Daoy (cell line): ENCODE results near the gene SPOCK3. TPM values are rescaled to one million over a fixed set of nuclear protein-coding genes. Genes with fewer than 3 reads are reported as not detected.

Experiments used
- DNase-seq: peaks from one replicate; pipeline ENCODE4 v3.0.0-alpha.2; 2015; ENCODE audit warnings: low read depth
- total RNA-seq: library from RNA; depleted of rRNA; stranded (reverse); fragments of >200 nt; shearing (Covaris generic); gene quantifications from 2 replicates; pipeline ENCODE4 v1.2.3, GENCODE V29; 2014

The SPOCK3 gene
- total RNA-seq, 1 experiment from 2014 or later, result not detected

DNA sequence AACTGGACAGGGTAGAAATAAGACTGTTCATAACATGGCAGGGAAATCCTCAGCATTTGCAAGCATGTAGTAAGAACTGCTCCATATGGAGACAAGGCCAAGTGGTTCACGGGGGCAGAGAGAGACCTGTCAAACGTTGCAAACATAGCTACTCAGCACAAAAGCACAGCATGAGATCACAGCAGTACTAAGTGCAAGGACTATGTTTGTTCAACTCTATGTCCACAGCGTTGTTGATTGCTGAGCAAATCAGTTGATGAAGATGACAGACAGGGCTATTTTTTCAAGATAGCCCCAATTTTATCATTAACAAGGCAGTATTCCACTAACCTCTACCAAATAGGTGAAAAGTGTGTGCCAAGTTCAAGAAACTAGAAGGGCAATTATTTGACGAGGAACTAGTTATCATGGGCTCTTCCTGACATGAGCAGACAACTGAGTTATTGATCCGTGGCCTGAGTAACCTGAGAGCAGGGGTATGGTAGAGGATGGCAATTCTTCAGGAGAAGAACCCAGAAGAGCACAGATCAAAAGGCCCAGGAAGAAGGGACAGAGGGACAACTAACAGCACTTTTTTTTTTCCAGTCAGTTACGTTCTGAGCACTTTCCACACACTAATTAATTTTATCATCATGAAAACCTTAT is 57.4 kb downstream of the SPOCK3 start:
- DNase-seq, result no peak

DNA sequence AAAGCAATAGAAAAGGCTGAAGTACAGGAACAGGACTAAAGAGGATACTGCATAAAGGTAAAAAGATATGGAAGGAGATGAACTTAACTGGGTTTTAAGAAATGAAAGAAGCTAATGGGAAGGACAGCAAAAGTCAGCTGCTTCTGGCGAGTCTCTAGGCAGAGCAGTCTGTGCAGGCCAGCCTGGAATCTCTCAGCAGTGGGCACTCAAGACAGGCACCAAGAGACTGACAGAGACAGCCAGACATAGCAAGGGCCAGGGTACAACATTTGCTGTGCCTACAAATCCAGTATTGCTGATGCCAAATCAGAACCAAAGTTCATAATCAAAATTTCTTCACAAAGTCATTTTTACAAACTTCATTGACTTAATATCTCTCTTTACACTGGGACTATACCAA is 62.4 kb downstream of the SPOCK3 start:
- DNase-seq, result no peak

DNA sequence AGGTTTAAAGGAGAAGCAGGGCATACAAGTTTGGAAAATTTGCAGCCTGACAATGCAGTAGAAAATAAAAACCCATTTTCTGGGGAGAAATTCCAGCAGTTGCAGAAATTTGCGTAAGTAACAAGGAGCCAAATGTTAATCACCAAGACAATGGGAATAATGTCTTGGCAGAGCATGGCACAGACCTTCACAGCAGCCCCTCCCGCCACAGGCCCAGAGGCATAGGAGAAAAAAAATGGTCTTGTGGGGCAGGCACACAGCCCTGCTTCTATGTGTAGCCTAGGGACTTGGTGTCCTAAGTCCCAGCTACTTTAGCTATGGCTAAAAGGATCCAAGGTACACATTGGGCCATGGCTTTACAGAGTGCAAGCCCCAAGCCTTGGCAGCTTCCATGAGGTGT is 65.7 kb downstream of the SPOCK3 start:
- DNase-seq, result no peak

DNA sequence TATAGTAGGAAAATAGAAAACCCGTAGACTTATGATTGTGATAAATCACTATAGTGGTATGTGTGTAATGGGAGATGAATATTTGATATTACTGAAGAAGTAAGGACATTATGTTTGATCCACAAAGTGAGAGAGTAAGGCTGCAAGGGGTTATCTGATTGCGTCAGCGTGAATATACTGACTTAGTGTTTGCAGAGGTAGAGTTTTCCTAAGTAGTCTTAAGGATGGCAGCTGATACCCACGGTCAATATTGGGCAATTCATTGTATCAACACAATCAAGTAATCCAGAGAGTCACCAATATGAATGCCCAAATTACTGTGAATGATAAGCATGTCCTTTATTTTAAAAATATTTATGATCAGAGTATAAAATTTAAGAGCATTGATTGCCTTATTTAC is 83.7 kb downstream of the SPOCK3 start:
- DNase-seq, result no peak

DNA sequence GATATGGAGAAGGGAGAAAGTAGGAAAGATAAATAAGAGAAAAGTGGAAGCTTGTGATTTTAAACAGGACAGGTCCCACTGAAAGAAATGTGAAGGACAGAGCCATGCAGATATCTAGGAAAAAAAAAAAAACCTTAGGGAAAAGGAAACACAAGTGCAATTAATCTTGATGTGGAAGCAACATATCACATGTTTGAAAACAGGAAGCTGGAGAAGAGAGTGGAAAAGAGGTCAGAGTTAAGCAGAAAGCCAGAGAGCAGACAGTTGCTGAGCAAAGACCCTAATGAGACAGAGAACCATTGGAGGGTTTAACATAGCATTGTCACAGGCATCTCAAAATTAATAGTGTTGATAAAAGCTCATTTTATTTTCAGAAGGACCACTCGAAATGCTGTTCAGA is 89.7 kb downstream of the SPOCK3 start:
- no peak for DNase-seq

DNA sequence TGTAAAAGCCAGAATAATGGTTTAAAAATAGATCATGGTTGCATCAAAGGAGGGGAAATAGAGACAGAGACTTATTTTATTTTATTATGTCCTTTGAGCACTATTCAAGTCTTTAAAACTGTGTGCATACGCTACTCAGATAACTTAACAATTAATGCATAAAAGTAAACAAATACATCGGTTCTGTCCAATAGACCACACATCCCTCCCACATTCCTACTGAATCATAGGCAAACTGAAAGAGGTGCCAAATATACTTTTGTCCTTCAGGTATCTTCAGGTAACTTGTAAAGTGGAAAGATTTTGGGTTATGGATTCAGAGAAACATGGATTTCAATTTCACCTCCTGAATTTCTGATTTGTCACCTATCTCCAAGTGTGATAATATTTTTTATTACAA is 91.3 kb downstream of the SPOCK3 start:
- no peak for DNase-seq

DNA sequence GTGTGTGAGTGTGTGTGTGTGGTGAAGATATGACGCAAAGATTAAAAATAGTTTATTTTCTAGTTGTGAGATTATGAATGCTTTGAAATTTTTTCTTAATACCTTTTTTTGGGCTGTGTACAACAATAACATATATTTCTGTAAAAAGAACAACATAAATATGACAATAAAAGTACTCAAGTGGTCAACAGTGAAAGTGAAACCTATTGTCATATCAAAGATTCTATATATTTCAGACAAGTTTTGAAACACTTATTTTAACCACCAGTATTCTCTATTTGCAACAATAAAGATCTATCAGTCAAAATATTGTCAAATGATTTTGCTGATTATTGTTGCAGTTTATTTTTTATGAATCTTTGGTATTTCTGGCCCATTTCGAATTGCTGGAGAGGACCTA is 98.0 kb downstream of the SPOCK3 start:
- DNase-seq, result no peak

DNA sequence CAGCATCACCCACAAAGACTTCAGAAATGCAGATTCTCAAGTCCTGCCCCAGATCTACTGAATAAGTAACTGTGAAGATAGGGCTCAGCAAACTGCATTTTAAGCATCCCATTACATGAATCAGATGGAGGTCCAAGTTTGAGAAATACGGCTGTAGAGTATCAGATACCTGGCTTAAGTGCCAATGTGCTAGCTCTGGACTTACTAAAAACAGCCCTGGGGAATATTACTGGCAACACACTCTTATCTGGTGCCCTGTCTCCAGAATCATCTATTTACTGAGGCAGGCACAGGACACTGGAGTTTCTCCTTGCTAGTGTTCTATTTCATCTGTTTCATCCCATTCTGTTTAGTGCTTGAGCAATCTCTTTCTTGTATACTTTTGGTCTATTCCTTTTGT is 105.1 kb downstream of the SPOCK3 start:
- DNase-seq, result no peak

DNA sequence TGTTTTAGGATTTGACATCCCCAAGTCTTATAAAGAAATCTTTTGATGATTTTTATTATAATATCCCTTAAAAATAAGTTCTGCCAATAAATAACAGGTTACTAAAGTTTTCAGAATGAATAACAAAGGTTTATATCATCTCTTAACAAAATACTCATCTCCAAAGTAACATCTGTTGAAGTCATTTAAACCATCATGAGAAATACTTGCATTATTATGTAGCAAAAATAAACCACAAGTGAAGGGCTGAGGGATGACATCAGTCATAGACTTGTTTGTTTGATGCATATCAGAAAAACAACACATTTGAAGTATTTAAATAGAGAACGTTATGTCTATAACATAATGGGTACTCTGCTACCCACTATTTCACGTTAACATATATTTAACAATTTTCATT is 114.9 kb downstream of the SPOCK3 start:
- DNase-seq, result no peak

DNA sequence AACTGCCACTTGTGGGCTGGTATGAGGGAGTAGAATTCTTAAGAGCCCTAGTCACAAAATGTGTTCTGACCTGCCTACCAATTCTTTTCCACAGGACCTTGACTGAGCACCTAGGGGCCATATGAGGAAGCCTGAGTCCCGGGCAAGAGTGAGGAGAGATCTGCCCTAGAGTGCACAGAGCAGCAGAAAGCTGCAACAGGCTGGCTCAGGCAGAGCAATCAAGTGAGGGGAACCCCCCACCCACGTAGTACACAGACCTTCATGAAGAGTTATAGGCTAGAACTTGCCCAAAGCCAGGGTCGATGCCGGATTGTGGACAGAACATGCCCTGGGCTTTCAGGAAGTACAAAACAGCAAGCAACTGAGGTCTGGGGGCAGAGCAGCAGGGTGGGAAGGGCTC is 117.0 kb downstream of the SPOCK3 start:
- DNase-seq, result no peak

DNA sequence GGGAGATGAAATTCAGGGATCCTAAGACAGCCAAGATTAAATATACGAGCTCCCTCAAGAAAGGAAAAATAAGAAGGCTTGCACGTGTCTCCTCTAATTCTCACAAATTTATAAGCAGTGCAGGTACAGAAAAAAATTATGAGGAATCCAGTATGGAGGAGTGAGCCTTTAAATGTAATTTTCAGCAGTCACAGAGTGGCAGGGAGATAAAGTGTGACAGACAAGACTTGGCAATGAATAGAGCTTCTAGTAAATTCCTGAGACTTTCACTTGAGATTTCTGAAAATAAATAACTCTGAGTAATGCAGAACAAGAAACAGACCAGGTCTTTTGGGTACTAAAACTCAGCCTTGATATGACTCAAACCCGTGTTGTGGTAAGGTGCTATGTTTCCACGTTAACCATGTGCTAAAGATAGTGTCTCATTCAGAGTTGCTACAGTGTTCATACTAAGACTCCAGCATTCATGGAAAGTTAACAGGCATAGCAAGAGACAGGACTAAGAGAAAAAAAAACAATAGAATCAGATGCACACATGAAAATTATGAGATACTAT is 119.8 kb downstream of the SPOCK3 start:
- DNase-seq, result no peak

DNA sequence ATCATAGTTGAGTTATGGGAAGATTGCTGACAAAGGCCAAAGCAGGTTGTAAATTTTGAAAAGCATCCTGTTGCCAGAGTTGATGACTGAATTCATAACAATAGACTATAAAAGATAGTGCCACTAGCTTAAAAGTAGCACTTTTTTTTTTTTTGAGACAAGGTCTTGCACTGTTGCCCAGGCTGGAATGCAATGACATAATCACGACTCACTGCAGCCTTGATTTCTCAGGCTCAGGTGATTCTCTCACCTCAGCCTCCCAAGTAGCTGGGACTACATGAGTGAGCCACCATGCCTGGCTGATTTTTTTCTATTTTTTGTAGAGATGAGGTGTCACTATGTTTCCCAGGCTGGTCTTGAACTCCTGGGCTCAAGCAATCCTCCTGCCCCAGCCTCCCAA is 122.7 kb downstream of the SPOCK3 start:
- no peak for DNase-seq

DNA sequence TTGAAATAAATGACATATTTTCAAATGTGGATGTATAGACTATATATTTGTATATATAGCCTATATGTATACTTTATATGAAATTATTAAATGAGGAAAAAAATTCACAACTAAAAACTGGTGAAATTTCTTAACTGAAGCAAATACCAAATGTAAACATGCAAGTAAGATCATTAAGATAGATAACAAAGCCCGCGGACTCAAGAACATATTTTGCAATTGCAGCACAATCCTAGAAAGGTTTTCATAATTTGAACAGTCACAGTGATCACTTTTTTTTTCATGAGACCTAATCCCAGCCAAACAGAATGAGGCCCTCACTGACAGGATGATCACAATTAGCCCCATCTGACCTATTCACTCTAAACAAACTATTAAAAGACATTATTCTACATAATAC is 123.2 kb downstream of the SPOCK3 start:
- no peak for DNase-seq

DNA sequence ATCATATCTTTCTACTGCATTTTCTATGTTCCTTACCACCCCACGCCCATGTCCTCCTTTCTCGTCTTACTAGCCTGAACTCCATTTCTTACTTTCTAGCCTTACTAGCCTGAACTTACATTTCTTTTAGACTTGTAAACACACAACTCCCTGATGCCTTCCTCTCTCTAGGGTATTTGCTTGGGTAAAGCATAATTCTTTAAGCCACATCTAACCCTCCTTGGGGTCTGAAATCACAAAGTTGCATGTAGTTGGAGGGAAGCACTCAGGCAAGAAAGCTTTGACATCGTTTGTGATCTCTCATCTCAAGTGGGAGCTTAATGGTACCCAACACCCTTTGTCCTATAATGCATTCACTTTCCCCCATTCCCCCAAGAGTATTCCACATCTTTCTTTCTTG is 124.4 kb downstream of the SPOCK3 start:
- DNase-seq, result no peak

DNA sequence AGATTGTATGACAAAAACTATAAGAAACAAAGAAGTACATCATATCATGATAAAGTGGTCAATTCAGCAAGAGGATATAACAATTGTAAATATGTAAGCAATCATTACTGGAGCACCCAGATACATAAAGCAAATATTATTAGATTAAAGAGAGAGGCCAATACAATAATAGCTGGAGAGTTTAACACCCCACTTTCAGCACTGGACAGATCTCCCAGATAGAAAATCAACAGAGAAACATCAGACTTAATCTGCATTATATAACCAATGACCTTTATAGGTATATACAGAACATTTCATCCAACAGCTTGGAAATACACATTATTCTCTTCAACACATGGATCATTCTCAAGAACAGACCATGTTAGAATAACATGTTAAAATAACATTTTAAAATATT is 128.4 kb downstream of the SPOCK3 start:
- DNase-seq, result no peak

DNA sequence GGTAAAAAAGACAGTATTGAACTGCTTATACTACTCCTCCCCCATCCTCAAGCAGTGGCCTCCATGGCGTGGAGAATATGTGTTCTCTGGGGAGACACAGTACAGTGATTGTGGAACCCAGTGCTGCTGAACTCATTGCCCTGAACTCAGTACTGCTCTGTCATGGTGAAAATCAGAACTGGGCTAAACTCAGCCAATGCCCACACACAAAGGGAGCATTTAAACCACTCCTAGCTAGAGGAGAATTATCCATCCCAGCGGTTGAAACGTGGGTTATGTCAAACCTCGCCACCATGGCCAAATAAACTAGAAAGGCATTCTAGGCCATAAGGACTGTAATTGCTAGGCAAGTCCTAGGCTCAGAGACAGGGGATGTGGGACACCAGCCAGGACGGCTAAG is 131.8 kb downstream of the SPOCK3 start:
- no peak for DNase-seq

DNA sequence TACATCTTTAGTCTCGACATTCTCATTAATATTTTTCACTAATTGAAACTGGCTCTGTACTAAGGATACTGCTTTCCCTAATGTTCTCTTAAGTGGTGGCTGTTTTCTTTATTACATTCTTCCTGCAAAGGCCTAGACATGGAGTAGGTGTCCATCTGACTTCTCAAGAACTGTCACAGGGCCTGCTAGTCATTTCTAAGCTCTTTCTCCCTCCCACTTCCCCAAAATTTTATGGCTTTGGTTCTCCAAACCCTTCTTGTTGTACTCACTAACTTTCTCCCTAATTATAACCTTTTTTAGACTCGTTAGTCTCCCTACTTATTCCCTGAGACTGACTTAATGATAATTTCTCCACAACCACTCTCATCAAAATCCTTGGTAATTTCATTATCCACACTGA is 133.3 kb downstream of the SPOCK3 start:
- no peak for DNase-seq

DNA sequence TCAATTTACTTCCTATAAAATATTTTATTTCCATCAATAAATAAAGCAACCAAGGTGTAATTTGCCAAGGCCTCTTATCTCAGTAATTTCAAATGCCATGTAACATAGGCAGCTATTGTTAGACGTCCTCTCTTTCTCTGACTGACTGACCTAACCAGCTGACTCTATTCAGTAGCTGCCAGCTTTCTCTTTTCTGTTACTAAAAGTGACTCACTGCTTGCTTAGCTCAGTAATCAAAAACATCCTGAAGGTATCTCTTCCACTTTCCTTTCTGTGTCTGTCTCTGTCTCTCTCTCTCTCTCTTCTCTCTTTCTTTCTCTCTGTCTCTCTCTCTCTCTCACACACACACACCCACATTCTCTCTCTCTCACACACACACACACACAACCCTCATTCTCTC is 134.2 kb downstream of the SPOCK3 start:
- peak; percentile 29 for DNase-seq

DNA sequence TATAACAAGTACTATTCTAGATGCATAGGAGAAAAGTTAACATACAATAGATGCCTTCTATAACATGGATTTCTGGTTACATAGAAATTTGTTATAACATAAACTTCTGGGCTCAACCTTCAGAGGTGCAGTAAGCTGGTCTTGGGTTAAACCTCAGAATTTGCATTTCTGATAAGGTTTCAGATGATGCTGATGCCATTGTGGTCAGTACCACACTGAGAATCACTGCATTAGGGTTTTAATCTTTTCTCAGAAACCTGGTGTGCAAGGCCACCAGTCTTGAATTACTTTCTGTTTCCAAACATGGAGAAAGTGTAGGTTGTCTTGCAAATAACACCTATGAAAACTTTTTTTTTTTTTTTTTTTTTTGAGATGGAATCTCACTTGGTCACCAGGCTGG is 146.2 kb downstream of the SPOCK3 start:
- DNase-seq, result no peak

DNA sequence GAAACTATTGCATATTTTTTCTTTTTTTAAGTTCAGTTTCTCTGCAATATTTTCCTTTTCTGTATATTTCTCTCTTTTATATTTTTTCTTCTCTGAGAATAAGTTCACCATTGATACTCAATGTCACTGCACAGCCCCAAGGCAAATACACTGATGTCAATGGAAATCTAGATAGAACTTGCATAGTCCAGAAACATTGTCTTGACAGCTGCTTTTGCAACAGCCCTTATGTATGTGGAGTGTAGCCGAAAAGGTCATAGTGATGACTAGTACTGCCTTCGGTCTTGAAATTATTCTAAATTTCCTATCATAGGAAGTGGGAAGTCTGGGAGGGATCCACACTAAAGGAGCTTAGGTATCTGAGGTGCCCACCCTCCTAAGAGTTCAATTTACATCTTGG is 150.0 kb downstream of the SPOCK3 start:
- no peak for DNase-seq

DNA sequence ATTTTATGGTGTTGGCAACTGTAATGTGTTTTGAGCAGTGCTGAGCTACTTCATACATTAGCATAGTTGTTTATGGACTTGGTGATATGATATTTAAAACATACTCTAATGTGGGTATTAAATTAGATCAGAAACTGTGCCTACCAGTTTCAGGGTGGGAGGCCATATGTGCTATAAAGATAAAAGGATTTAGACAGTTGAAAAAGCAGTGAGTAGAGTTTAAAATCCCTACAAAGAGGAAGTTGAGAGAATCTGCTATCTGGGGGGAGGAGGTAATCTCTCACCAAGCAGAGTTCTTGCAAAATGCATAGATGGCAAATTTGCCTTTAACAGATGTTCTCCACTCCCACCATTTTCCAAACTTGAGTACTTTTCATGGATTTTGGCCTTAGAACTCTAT is 154.5 kb downstream of the SPOCK3 start:
- no peak for DNase-seq

DNA sequence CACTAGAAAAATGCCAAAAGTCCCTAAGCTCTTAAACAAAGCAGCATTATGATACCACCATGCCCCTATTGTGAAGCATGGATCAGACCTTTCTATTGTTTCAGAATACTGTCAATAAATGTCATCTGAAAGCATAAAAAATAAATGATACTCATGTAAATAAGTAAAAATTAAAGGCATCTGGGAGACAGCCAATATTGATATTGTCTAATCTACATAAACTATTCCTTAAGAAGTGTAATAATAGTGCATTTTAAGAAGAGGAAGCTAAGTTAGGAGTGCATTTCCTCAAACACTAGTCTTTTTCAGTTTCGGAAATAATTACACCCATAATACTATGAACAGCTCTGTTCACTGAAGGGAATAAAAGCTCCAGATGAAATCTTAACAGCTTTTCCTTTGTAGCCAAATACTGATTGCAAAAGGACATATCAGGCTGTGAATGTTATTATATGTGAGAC is 181.6 kb downstream of the SPOCK3 start:
- no peak for DNase-seq

DNA sequence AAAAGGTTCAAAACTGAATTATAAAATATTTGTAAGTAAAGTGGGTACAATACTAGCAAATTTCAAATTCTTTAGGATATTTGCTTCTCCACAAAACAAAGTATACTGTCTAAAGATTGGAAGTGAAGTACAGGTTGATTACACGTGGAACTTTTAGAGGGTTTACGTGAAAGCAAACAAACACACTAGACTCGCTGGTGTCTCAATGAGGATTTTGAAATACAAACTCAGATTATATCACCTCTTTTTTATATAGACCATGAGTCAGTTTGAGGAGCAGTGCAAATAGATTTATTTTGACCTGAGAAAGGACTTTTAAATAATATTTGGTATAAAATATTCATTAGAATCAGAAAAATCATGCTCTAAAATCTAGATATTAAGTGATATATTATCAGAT is 185.0 kb downstream of the SPOCK3 start:
- DNase-seq, result no peak

DNA sequence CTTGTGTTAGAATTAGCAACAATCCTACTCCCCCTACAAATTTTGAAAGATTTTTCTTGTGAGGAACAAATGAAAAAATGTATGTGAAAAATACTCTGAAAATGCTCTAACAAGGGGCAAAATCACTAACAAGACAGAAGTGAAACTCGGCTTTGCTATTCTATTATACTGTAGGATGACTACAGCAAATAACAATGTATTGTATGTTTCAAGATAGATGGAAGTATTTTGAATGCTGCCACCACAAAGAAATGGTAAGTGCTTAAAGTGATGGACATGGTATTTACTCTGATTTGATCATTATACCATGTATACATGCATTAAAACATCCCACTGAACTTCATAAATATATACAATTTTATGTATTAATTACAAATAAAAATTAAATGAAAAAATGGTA is 192.8 kb downstream of the SPOCK3 start:
- no peak for DNase-seq
